HK-2 (cell line): ENCODE results near the gene GPR17.

Source experiments
- DNase-seq: peaks from one replicate; pipeline ENCODE4 v3.0.0-alpha.2; 2018; ENCODE audit not compliant: unreplicated experiment

GPR17 gene

GRCh38 chr2:127629637-127630036 lies 16.3 kb upstream of the GPR17 start:
- DNase-seq = no peak

GRCh38 chr2:127630096-127630863 lies 15.7 kb upstream of the GPR17 start:
- DNase-seq = no peak

GRCh38 chr2:127630864-127631540 lies 15.0 kb upstream of the GPR17 start:
- DNase-seq = no peak

GRCh38 chr2:127631541-127631996 lies 14.4 kb upstream of the GPR17 start:
- no peak for DNase-seq

GRCh38 chr2:127631997-127632581 lies 13.9 kb upstream of the GPR17 start:
- no peak for DNase-seq

GRCh38 chr2:127632592-127633489 lies 13.1 kb upstream of the GPR17 start:
- DNase-seq = no peak

- DNase-seq = no peak
These were observed 12.3 kb upstream of the GPR17 start for GRCh38 chr2:127633556-127634065.

GRCh38 chr2:127634066-127634617 lies 11.8 kb upstream of the GPR17 start:
- no peak for DNase-seq

GRCh38 chr2:127634626-127635379 lies 11.2 kb upstream of the GPR17 start:
- DNase-seq = no peak

GRCh38 chr2:127635380-127636237 lies 10.3 kb upstream of the GPR17 start:
- DNase-seq = no peak

- DNase-seq = no peak
These were observed 9.4 kb upstream of the GPR17 start for GRCh38 chr2:127636248-127637235.

- no peak for DNase-seq
These were observed 8.7 kb upstream of the GPR17 start for GRCh38 chr2:127637236-127637630.

GRCh38 chr2:127637725-127638252 lies 8.2 kb upstream of the GPR17 start:
- peak; percentile 64 for DNase-seq

GRCh38 chr2:127638361-127639110 lies 7.4 kb upstream of the GPR17 start:
- DNase-seq = no peak

GRCh38 chr2:127639111-127639474 lies 6.9 kb upstream of the GPR17 start:
- DNase-seq = no peak

GRCh38 chr2:127640082-127641072 lies 5.6 kb upstream of the GPR17 start:
- DNase-seq = no peak
